ENCODE results near the gene CCDC148.

CCDC148 gene

DNA sequence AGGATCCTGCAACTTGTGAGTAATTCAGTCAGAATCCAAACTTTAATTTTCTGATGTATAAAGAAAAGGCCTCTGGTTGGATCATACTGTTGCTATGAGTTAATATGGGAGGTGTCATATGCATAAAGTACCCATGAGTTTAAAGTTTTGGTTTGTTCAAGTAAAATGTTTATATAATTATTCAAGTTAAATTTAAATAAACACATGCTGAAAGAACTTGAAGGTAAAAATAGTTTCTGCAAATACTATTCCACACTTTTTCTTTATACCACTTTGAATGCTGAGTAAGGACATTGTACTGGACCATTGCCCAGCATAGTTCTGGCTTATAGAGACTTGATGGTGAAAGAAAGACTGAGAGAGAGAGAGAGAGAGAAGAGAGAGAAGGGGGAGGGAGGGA lies 30.9 kb upstream of the CCDC148 start:
- Histone ChIP-seq H3K36me3 (ENCODE audit: insufficient read depth, low read length) (no peaks in the 10 kb centered on the region), H3K4me3 (peak overlapping the region; percentile 35), H3K9ac (ENCODE audit: insufficient read length) (peak overlapping the region; percentile 30), H3K27ac (peak overlapping the region; percentile 86), H3K9me3 (ENCODE audit: low read depth, low read length) (no peaks in the 10 kb centered on the region)
- TF ChIP-seq EZH2 (IDR thresholded peaks at IDR 0.05) (no peak), FOXP2 (optimal IDR thresholded peaks at IDR 0.05; ENCODE audit: control extremely low read depth, extremely low read length, insufficient read depth) (no peak), POLR2AphosphoS5 (IDR thresholded peaks at IDR 0.05; ENCODE audit: borderline replicate concordance, low read depth, low read length) (no peak)
- DNase-seq (ENCODE audit: low read depth, low spot score): no peak

DNA sequence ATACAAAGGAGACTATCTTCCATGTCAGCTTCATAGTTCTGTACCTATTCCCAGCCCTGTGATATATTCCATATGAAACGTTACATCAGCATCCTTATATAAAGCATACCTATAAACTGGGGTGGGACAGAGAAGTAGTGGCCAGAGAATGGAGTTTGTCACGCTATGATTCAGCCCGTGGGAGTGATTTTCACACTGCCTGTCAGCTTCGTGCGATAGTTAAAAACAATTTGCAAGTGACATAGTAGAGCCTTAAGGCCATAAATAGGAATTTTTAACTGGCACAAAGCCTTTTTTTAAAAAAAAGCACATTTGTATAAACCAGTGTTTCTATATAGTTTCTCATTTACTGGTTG lies 30.4 kb upstream of the CCDC148 start:
- TF ChIP-seq EZH2 (IDR thresholded peaks at IDR 0.05): no peak
- Histone ChIP-seq H3K27ac (peak overlapping the region; percentile 86), H3K36me3 (ENCODE audit: insufficient read depth, low read length) (no peaks in the 10 kb centered on the region), H3K4me3 (peak overlapping the region; percentile 20; the same call in 1 of the 2 replicates), H3K9ac (ENCODE audit: insufficient read length) (no peak overlapping the region), H3K9me3 (ENCODE audit: low read depth, low read length) (no peaks in the 10 kb centered on the region)
- DNase-seq (ENCODE audit: low read depth, low spot score): no peak

DNA sequence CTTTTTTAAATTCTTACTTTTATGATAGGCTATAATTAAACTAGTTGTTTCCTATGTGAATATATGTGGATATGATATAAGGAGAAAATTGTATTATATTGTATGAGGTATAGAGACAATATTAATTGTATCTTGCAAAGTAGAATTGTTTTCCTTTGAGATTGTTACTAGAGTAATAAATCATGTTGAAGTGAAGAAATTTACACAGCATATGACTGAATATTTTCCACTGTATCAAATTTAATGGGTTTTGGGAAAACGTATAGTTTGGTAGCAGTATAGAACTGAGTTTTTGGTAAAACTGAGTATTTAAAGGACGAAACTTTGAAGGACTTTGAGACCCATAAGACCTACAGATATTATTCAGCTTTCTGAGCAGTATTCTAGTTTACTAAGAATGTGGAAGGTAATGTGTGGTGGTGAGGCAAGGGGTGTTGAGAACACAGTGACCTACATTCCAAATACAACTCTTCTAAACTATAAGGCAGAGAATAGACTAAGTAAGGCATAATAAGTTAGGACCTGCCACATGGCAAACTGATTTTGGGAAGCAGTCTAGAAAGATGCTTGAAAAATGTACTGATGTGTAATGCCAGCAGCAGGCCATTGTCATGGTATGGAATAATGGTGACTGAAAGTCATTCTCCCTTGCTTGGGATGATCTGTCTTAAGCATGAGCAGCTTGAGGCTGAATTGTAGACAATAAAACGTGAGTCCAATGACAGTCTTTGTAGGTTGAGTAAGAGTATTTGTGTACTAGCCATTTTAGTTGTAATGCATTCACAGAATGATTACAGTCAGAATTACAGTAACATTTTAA lies 29.8 kb upstream of the CCDC148 start:
- H3K27ac ChIP-seq: peak overlapping the region; percentile 86
- no peaks in the 10 kb centered on the region for H3K9me3 ChIP-seq (ENCODE audit: low read depth, low read length)
- DNase-seq (ENCODE audit: low read depth, low spot score): no peak
- H3K4me3 ChIP-seq: no peak overlapping the region
- no peak for TF ChIP-seq POLR2AphosphoS5 (IDR thresholded peaks at IDR 0.05; ENCODE audit: borderline replicate concordance, low read depth, low read length)
- no peak for TF ChIP-seq EZH2 (IDR thresholded peaks at IDR 0.05)
- TF ChIP-seq FOXP2 (optimal IDR thresholded peaks at IDR 0.05; ENCODE audit: control extremely low read depth, extremely low read length, insufficient read depth): no peak
- H3K9ac ChIP-seq (ENCODE audit: insufficient read length): no peak overlapping the region
- H3K36me3 ChIP-seq (ENCODE audit: insufficient read depth, low read length): no peaks in the 10 kb centered on the region

DNA sequence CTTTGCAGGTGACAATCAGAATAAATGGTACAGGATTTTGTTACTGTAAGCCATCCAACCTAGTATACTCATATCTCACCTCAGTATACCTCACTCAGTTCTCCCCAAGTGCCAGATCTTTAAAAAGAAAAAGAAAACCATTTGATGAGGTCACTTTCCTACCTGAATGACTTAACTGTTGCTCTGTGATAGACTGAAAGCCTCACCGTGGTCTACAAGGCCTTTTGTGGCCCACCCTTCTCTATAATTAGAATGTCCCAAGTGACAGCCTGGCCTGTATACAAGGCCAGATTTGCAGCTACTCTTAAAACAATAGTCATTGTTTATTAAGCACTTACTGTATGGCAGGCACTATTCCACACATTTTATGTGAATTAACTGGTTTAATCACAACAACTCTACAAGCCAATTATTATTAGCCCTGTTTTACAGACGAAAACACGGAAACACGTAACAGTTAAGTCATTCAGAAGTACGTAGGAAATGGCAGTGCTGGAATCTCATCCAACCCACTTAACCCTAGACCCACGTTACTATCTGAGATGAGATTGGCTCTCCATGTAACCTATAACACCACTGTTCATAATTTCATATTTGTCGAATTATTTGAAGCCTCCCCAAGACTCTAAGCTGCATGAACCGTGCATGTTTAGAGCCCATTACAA lies 28.5 kb upstream of the CCDC148 start:
- no peak for DNase-seq (ENCODE audit: low read depth, low spot score)
- H3K9ac ChIP-seq (ENCODE audit: insufficient read length): no peak overlapping the region
- H3K27ac ChIP-seq: no peak overlapping the region
- H3K9me3 ChIP-seq (ENCODE audit: low read depth, low read length): no peaks in the 10 kb centered on the region
- no peak for TF ChIP-seq POLR2AphosphoS5 (IDR thresholded peaks at IDR 0.05; ENCODE audit: borderline replicate concordance, low read depth, low read length)
- TF ChIP-seq FOXP2 (optimal IDR thresholded peaks at IDR 0.05; ENCODE audit: control extremely low read depth, extremely low read length, insufficient read depth): no peak
- TF ChIP-seq EZH2 (IDR thresholded peaks at IDR 0.05): no peak
- no peaks in the 10 kb centered on the region for H3K36me3 ChIP-seq (ENCODE audit: insufficient read depth, low read length)
- H3K4me3 ChIP-seq: no peak overlapping the region

DNA sequence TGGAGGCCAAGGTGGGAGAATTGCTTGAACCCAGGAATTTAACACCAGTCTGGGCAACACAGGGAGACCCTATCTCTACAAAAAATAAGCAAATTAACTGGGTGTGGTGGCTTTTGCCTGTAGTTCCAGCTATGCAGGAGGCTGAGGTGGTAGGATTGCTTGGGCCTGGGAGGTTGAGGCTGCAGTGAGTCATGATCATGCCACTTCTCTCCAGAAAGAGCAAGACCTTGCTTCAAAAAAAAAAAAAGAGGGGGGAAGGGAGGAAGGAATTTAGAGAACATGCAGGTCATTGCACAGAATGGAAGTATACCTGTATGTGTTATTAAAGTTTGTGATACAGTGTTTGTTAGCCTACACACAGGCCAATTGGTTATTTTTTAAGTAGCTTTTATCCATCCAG lies 26.0 kb upstream of the CCDC148 start:
- Histone ChIP-seq H3K9me3 (ENCODE audit: low read depth, low read length) (no peaks in the 10 kb centered on the region), H3K36me3 (ENCODE audit: insufficient read depth, low read length) (no peaks in the 10 kb centered on the region), H3K9ac (ENCODE audit: insufficient read length) (no peak overlapping the region), H3K4me3 (no peak overlapping the region), H3K27ac (no peak overlapping the region)
- TF ChIP-seq FOXP2 (optimal IDR thresholded peaks at IDR 0.05; ENCODE audit: control extremely low read depth, extremely low read length, insufficient read depth) (no peak), EZH2 (IDR thresholded peaks at IDR 0.05) (no peak), POLR2AphosphoS5 (IDR thresholded peaks at IDR 0.05; ENCODE audit: borderline replicate concordance, low read depth, low read length) (no peak)
- no peak for DNase-seq (ENCODE audit: low read depth, low spot score)

DNA sequence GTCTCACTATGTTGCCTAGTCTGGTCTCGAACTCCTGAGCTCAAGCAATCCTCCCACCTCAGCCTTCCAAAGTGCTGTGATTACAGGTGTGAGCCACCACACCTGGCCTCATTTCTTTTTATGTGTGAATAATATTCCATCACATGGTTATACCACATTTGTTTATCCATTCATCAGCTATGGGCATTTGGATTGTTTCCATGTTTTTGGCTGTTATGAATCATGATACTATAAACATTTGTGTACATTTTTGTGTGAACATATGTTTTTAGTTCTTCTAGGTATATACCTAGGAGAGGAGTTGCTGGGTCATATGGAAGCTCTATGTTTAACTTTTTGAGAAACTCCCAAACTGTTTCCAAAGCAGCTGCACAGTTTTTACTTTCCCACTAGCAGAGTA lies 24.6 kb upstream of the CCDC148 start:
- Histone ChIP-seq H3K27ac (no peak overlapping the region), H3K36me3 (ENCODE audit: insufficient read depth, low read length) (no peaks in the 10 kb centered on the region), H3K9ac (ENCODE audit: insufficient read length) (no peak overlapping the region), H3K9me3 (ENCODE audit: low read depth, low read length) (no peaks in the 10 kb centered on the region), H3K4me3 (no peak overlapping the region)
- no peak for TF ChIP-seq EZH2 (IDR thresholded peaks at IDR 0.05)
- TF ChIP-seq POLR2AphosphoS5 (IDR thresholded peaks at IDR 0.05; ENCODE audit: borderline replicate concordance, low read depth, low read length): no peak
- TF ChIP-seq FOXP2 (optimal IDR thresholded peaks at IDR 0.05; ENCODE audit: control extremely low read depth, extremely low read length, insufficient read depth): no peak
- DNase-seq (ENCODE audit: low read depth, low spot score): no peak

DNA sequence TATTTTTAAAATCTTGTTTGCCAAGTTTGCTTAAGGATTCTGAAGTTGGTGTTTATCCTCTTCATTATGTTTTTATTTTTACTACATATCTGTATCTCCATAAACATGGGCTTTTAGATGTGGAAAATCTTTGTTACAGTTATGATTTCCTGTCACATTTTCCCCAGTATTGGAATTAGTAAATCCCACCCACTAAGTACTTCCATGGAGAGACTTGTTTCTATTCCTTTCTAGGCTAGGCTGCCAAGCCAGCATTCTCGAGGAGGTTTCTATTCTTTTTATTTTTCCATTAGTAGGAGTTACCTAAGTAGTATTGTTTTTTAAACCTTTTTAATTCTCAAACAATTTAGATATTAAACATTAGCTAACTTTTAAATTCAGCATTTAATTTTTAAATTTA lies 22.3 kb upstream of the CCDC148 start:
- Histone ChIP-seq H3K4me3 (peak overlapping the region; percentile 21; the same call in 1 of the 2 replicates), H3K36me3 (ENCODE audit: insufficient read depth, low read length) (no peaks in the 10 kb centered on the region), H3K9me3 (ENCODE audit: low read depth, low read length) (no peaks in the 10 kb centered on the region), H3K9ac (ENCODE audit: insufficient read length) (no peak overlapping the region), H3K27ac (peak overlapping the region; percentile 65; the same call in 1 of the 2 replicates)
- DNase-seq (ENCODE audit: low read depth, low spot score): no peak
- TF ChIP-seq FOXP2 (optimal IDR thresholded peaks at IDR 0.05; ENCODE audit: control extremely low read depth, extremely low read length, insufficient read depth) (no peak), EZH2 (IDR thresholded peaks at IDR 0.05) (no peak), POLR2AphosphoS5 (IDR thresholded peaks at IDR 0.05; ENCODE audit: borderline replicate concordance, low read depth, low read length) (no peak)

DNA sequence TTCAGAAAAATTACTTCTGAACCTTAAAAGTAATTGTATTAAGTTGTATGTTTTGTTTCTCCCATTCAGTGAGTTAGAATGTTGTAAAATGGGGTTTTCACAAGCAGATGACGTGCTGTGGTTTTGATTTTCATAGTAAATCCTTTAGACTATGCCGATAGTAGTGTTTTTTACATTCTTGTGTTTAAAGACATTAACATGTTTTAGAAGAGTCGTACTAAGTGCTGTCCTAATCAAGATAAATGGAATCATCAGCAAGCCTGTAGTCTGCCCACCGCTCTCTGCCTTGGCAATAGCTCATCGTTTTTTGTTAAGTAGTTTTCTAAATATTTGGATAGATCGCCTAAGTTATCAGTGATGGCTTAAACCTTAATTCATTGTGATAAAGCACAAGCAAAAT lies 21.7 kb upstream of the CCDC148 start:
- Histone ChIP-seq H3K4me3 (peak overlapping the region; percentile 21; the same call in 1 of the 2 replicates), H3K36me3 (ENCODE audit: insufficient read depth, low read length) (no peaks in the 10 kb centered on the region; the same call in 1 of the 2 replicates), H3K9me3 (ENCODE audit: low read depth, low read length) (no peaks in the 10 kb centered on the region), H3K9ac (ENCODE audit: insufficient read length) (no peak overlapping the region), H3K27ac (peak overlapping the region; percentile 65)
- no peak for TF ChIP-seq POLR2AphosphoS5 (IDR thresholded peaks at IDR 0.05; ENCODE audit: borderline replicate concordance, low read depth, low read length)
- TF ChIP-seq FOXP2 (optimal IDR thresholded peaks at IDR 0.05; ENCODE audit: control extremely low read depth, extremely low read length, insufficient read depth): no peak
- no peak for TF ChIP-seq EZH2 (IDR thresholded peaks at IDR 0.05)
- no peak for DNase-seq (ENCODE audit: low read depth, low spot score)
